ENCODE results near the gene GDNF.

GRCh38 chr5:37771731-37772130 lies 68.1 kb downstream of the GDNF start:
- TF ChIP-seq POLR2AphosphoS5 (IDR thresholded peaks at IDR 0.05; ENCODE audit: low read depth, low read length) (no peak), REST (IDR thresholded peaks at IDR 0.05; ENCODE audit: insufficient read depth in 1 of 2, low read depth in 2 of 2, low read length in 2 of 2) (no peak), FOXP2 (optimal IDR thresholded peaks at IDR 0.05; ENCODE audit: borderline replicate concordance, extremely low read depth, extremely low read length, insufficient read depth) (no peak), SIN3A (IDR thresholded peaks at IDR 0.05; ENCODE audit: borderline replicate concordance, insufficient read depth, low read length) (no peak)
